Measurements from ENCODE around the gene SERPINA6.

Gene SERPINA6

GRCh38 chr14:94292872-94293577 lies 30.1 kb downstream of the SERPINA6 start, which contains the start of gene SERPINA10:
Gene SERPINA10, minus strand, starts transcription at chr14:94293268. Its CDS starts 2,675 bp downstream, at chr14:94290593.
- no peak for DNase-seq (ENCODE audit: low read depth)
- TF ChIP-seq, protein P1, sequence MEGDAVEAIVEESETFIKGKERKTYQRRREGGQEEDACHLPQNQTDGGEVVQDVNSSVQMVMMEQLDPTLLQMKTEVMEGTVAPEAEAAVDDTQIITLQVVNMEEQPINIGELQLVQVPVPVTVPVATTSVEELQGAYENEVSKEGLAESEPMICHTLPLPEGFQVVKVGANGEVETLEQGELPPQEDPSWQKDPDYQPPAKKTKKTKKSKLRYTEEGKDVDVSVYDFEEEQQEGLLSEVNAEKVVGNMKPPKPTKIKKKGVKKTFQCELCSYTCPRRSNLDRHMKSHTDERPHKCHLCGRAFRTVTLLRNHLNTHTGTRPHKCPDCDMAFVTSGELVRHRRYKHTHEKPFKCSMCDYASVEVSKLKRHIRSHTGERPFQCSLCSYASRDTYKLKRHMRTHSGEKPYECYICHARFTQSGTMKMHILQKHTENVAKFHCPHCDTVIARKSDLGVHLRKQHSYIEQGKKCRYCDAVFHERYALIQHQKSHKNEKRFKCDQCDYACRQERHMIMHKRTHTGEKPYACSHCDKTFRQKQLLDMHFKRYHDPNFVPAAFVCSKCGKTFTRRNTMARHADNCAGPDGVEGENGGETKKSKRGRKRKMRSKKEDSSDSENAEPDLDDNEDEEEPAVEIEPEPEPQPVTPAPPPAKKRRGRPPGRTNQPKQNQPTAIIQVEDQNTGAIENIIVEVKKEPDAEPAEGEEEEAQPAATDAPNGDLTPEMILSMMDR (IDR thresholded peaks at IDR 0.05; ENCODE audit: insufficient read depth, low read depth, low read length, missing control alignments), result no peak
- no peak within 1 kb of the TSS for H3K4me3 ChIP-seq (ENCODE audit: low read length)

DNA sequence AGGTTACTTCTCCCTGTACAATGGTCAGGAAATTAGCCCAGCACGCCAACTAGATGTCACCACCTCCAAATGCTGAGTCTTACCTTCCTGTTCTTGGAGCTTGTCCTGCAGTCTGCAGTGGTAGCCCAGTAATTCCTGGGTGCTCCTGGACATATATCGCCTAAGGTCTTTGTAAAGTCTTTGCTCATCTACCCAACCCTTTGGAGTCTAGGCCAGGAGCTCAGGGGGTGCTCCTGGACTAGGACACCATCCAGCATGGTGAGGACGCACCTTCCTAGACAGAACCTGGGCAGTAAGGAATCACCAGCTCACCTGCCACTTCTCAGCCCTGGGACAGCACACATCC lies 30.6 kb downstream of the SERPINA6 start:
- DNase-seq (ENCODE audit: low read depth), result no peak
- TF ChIP-seq, protein P1 (IDR thresholded peaks at IDR 0.05; ENCODE audit: insufficient read depth, low read depth, low read length, missing control alignments), result no peak
- no peak overlapping the region for H3K4me3 ChIP-seq (ENCODE audit: low read length)

DNA sequence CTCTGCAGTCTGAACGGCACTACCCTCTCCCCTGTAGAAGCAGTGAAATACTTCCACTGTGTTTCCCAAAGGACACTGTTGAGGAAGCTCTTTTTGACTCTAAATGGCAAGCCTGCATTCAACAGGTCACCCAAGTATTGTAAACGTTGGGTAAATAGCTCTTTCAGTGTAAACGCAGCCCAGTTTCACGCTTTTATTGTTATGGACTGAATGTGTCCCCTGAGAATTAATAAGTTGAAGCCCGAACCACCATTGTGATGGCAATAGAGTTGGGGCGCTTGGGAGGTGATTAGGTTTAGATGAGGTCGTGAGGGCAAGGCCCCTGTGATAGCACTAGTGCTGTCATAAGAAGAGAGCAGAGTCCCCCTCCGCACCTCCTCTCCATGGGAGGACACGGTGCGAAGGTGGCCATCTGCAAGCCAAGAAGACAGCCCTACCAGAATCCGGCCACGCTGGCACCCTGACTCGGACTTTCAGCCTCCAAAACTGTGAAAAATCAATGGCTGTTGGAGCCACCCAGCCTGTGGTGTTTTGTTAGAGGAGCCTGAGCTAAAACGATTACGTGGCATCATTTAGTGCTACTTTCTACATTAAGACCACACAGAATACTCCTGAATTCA lies 31.1 kb downstream of the SERPINA6 start:
- no peak overlapping the region for H3K4me3 ChIP-seq (ENCODE audit: low read length)
- DNase-seq (ENCODE audit: low read depth), result no peak
- TF ChIP-seq, protein P1 (IDR thresholded peaks at IDR 0.05; ENCODE audit: insufficient read depth, low read depth, low read length, missing control alignments), result no peak

- TF ChIP-seq, protein P1 (IDR thresholded peaks at IDR 0.05; ENCODE audit: insufficient read depth, low read depth, low read length, missing control alignments), result no peak
- H3K4me3 ChIP-seq (ENCODE audit: low read length), result no peak overlapping the region
- DNase-seq (ENCODE audit: low read depth), result no peak
Observed at GRCh38 chr14:94291159-94291905, 31.8 kb downstream of the SERPINA6 start.

DNA sequence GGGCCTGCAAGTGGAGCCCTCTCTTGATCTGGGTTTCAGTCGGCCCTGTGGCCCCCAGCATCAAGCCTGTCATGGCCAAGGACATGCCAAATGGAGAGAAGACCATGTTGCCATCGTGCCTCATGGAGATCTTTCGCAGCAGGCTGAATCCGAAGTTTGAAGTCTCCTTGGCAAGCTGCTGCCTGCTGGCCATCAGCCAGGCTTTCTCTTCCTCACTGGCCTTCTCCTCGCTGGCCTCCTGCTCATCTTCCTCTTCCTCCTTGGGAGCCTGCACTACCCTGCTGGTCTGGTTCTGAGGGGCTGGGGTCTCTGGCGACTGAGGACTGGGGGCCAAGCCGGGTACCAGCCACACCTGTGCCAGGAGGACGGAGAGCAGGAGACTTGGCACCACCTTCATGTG lies 32.9 kb downstream of the SERPINA6 start:
- TF ChIP-seq, protein P1 (IDR thresholded peaks at IDR 0.05; ENCODE audit: insufficient read depth, low read depth, low read length, missing control alignments), result no peak
- H3K4me3 ChIP-seq (ENCODE audit: low read length), result no peak overlapping the region

DNA sequence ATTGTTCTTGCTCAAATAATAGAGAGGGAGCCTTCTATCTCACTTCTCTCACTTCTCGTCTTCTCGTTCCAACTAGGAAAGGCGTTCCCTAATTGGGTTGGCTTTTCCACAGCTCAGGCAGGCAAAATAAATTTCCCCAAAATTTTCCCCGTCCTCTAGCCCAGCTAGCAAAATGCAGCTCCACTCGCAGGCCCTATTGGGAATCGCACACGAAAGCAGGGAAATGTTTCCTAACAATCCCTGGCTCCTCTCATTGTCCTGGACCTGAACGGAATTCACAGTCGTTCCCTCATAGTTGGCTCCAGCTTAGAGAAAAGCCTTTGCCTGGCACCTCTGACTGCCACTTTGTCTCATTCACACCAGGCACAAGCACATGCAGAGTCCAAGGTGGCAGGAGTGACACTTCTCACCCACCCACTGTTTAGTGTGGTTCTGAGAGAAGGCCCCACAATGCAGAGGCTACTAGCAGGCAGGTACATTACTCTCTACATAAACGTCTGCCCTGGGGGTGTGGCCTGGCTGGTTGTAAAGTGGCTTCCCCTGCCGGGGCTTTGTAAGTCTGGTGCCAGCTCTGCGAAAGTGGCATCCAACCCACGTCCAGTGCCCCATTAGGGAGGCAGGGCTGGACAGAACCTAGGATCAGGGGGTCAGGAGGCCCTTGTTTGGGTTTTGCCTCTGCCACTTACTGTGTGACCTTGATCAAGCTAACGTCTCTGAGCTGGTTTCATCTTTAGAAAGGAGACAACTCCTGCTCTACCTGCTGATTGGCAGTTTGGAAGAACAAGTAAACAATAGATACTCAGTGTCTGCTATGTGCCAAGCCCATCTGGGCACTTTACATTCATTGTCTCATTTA lies 34.3 kb downstream of the SERPINA6 start:
- DNase-seq (ENCODE audit: low read depth), result no peak
- H3K4me3 ChIP-seq (ENCODE audit: low read length), result no peak overlapping the region
- TF ChIP-seq, protein P1 (IDR thresholded peaks at IDR 0.05; ENCODE audit: insufficient read depth, low read depth, low read length, missing control alignments), result no peak

More for the DNA sequence above, 32.9 kb downstream of the SERPINA6 start:
- no peak for DNase-seq (ENCODE audit: low read depth)
